ENCODE measurements around the gene SLC12A8.

DNA sequence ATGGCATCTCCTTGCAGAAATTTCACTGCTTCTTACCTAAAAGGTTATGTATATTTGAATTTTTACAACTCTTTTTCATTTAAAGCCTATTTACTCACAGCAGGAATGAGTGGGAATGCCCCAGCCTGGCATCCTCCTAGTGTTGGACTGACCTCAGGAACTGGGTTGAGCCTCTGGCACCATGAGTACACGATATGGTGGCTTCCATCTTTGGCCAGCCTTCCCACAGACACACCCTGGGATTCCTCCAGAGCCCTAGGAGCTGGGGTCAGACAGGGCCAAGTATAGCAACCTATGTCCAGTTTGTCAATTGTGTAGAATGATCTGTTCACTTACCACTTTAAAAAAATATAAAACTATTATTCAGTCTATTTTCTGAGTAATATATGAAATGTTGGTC lies 99.6 kb downstream of the SLC12A8 start:
- TF ChIP-seq EZH2phosphoT487 (IDR thresholded peaks at IDR 0.05; ENCODE audit: borderline replicate concordance): no peak
- TF ChIP-seq, protein P1, sequence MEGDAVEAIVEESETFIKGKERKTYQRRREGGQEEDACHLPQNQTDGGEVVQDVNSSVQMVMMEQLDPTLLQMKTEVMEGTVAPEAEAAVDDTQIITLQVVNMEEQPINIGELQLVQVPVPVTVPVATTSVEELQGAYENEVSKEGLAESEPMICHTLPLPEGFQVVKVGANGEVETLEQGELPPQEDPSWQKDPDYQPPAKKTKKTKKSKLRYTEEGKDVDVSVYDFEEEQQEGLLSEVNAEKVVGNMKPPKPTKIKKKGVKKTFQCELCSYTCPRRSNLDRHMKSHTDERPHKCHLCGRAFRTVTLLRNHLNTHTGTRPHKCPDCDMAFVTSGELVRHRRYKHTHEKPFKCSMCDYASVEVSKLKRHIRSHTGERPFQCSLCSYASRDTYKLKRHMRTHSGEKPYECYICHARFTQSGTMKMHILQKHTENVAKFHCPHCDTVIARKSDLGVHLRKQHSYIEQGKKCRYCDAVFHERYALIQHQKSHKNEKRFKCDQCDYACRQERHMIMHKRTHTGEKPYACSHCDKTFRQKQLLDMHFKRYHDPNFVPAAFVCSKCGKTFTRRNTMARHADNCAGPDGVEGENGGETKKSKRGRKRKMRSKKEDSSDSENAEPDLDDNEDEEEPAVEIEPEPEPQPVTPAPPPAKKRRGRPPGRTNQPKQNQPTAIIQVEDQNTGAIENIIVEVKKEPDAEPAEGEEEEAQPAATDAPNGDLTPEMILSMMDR (conservative IDR thresholded peaks at IDR 0.05; ENCODE audit: low read length): no peak

Measured in Loucy (cell line).